Measurements from ENCODE around the gene APOBR. TPM values are rescaled to one million over a fixed set of nuclear protein-coding genes. Genes with fewer than 3 reads are reported as not detected.
"Not testable (repeated sequence)": the region's sequence is repeated elsewhere in the genome, so short reads cannot be mapped to it uniquely, and the experiment has no call there.

APOBR gene, protein sequence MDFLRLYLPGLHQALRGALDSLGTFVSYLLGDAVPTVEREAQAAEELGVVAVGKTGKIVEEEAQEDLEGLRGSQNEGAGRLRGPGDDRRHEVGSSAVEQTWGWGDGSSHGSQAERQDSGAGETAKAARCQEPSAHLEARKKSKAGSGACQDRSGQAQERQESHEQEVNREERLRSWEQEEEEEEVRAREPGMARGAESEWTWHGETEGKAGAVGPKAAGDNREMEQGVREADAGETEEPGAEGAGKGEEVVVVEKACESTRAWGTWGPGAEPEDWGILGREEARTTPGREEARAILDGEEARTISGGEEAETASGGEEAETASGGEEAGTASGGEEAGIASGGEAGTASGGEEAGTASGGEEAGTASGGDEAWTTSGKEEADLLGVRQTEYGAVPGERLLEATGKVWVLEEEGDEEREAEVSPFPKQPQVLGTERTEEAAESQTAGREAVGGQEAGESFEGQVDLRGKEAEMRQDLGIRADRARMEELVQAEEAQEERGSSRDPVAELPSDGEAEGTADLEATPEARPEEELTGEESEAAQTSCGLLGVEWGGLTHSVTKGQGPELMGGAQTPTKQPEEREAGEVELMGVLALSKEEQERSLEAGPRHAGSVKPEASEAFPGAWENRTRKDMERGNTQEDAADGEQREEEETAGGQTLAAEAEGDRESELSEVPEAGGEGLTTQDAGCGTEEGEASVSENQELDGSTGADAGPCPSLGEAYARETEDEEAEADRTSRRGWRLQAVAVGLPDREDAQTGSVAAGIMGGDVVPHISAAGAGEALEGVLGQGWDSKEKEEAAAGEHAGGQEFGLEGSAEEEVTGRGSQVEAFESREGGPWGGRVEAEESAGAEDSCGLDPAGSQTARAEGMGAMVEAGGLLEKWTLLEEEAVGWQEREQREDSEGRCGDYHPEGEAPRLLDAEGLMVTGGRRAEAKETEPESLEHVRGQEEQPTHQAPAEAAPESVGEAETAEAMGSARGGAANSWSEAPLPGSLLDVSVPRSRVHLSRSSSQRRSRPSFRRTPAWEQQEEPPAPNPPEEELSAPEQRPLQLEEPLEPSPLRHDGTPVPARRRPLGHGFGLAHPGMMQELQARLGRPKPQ
- total RNA-seq = not detected in 2 replicates
- polyA plus RNA-seq (2012) = 0.04 TPM

DNA sequence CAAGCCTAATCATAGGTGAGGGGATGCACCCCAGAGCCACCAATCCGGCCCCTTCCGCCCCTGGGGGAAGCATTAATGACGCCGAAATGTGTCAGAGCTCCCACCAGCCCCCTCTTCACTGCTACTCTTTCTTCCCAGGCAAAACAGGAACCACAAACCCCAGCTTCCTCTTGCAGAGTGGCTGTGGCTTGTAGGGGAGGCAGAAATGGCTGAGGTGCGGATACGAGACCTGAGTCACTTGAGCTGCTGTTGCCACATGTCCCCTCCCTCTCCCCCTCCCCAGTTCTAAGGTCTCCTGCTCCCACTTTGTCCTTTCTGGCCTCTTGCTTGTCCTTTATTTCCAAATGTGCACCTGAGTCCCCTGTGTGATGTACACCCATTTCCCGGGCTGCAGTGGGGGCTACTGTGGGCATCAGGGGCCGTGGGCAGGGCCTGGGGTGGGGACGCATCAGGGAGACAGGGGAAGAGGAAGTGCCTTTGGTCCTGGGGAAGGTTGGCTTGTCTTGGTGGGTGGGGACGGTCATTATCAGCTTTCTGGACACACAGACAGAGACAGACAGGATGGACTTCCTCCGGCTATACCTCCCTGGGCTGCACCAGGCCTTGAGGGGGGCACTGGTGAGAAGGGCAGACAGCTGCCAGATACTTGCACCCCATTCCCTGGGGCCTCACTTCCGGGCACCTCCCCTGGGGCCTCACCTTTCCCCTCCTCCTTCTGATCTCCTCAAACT lies at the start of gene APOBR:
Gene APOBR (plus strand): TSS at position 523 of the 731 bp plus-strand sequence. CDS start 39 bp downstream, at position 562.
- no peak for DNase-seq (ENCODE audit: low read depth)

GRCh38 chr16:28446388-28446787 lies 48.1 kb upstream of the APOBR start:
- DNase-seq (ENCODE audit: low read depth) = not testable (repeated sequence)

GRCh38 chr16:28447081-28447480 lies 47.4 kb upstream of the APOBR start:
- DNase-seq (ENCODE audit: low read depth) = not testable (repeated sequence)

- DNase-seq (ENCODE audit: low read depth) = no peak
Measured at GRCh38 chr16:28473714-28474265, 20.7 kb upstream of the APOBR start.

DNA sequence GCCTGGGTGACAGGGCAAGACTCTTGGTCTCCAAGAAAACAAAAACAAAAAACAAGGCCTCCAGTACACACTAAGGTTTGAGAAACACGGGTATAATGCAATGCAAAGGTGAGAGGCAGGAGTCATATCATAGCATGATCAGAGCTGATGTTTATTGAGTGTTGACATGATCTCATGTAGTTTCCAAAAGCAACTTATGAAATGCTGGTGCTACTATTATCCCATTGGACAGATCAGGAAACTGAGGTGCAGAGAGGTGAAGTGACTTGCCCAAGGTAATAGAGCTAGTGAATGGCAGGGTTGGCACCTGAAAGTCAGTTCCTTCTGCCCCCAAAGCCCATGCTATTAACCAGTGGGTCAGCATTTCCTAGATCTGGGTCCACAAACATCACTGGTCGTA lies 19.2 kb upstream of the APOBR start:
- no peak for DNase-seq (ENCODE audit: low read depth)

DNA sequence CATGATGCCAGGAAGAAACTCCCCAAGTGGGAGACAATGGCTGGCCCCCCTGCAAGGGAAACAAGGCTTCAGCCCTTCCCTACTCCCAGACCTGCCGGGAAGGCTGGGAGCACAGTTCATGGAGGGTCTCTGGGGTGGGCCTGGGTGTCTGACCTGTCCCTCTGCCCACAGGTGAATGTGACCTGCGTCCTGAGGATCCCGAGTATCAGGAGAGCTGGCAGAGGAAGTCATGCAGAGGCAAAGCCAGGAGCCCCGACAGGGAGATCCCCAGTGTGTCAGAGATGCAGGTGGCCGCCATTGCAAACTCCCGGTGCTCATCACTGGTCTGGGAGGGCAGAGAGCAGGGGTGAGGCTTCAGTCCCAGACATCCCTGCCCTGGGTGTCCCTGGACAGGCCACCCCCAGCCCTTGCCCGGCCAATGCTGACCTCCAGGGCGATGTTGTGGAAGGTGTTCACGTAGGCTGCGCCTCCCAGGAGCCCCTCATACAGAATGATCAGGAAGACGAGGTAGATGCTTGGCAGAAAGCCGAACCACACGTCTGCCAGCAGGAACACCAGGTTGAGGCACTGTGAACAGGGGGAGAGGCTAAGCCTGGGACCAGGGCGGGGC lies 17.0 kb upstream of the APOBR start:
- no peak for DNase-seq (ENCODE audit: low read depth)

DNA sequence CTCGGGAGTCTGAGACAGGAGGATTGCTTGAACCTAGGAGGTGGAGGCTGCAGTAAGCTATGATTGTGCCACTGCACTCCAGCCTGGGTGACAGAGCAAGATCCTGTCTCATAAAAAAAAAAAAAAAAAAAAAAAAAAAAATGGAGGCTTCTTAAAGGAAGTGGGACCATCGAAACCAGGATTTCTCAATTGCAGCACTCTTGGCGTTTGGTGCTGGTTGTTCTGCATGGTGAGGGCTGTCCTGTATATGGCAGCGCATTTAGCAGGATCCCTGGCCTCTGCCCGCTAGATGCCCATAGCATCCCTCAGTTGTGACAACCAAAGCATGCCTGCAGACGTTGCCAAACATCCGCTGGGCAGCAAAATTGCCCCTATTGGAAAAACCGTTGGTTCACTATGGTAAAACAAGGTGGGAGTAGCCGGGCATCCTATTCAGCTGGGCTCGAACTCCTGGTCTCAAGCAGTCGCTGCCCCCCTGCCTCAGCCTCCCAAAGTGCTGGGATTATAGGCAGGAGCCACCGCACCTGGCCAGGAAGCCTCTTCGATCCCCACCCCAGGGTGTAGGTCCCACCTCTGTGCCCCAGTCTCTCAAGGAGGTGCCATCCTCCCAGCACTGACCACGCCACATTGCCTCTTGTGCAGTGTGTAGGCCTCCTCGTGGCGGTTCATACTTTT lies 15.8 kb upstream of the APOBR start:
- DNase-seq (ENCODE audit: low read depth) = no peak

GRCh38 chr16:28482026-28482425 lies 12.4 kb upstream of the APOBR start:
- DNase-seq (ENCODE audit: low read depth) = no peak

DNA sequence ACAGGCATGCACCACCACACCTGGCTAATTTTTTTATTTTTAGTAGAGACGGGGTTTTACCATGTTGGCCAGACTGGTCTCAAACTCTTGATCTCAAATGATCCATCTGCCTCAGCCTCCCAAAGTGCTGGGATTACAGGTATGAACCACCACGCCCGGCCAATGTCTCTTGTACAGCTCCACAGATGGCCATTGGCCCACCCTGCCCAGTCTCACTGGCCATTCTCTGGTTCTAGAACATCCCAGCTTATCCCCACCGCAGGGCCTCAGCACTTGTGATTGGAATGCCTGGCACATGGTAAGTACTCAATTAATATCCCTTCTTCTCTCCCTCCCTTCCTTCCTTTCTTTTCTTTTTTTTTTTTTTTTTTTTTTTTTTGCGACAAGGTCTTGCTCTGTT lies 11.1 kb upstream of the APOBR start:
- DNase-seq (ENCODE audit: low read depth) = not testable (repeated sequence)

- DNase-seq (ENCODE audit: low read depth) = no peak
Measured at GRCh38 chr16:28486266-28486665, 8.2 kb upstream of the APOBR start.

GRCh38 chr16:28491230-28491969 lies 3.0 kb upstream of the APOBR start:
- peak; percentile 34 for DNase-seq (ENCODE audit: low read depth)

DNA sequence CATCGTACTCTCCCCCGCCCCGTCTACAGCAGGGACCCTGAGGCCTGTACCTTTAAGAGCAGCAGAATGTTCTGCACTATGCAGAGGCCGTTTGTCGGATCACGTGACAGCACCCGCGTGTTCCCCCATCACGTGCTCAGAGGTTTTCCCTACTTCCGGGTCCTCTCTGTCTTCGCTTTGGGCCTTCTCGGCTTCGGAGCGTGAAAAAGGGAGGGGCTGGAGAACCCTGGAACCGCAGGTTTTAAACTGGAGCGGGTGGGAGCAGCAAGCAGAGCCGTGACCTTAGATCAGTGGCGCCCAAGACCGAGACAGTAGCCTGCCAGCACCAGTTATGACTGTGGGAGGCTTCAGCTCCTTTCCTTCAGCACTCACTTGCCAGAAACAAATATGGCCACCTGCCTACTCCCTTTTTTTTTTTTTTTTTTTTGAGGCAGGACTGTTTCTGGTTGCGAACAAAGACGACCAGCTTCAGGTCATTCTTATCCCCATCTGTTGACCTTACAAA lies 2.4 kb upstream of the APOBR start, which contains the start of gene CLN3:
Gene CLN3 (minus strand): TSS at position 105 of the 505 bp plus-strand sequence. CDS start 315 bp downstream, outside the sequence.
- peak; percentile 96 for DNase-seq (ENCODE audit: low read depth)

GRCh38 chr16:28492511-28492910 lies 1.9 kb upstream of the APOBR start:
- no peak for DNase-seq (ENCODE audit: low read depth)

DNA sequence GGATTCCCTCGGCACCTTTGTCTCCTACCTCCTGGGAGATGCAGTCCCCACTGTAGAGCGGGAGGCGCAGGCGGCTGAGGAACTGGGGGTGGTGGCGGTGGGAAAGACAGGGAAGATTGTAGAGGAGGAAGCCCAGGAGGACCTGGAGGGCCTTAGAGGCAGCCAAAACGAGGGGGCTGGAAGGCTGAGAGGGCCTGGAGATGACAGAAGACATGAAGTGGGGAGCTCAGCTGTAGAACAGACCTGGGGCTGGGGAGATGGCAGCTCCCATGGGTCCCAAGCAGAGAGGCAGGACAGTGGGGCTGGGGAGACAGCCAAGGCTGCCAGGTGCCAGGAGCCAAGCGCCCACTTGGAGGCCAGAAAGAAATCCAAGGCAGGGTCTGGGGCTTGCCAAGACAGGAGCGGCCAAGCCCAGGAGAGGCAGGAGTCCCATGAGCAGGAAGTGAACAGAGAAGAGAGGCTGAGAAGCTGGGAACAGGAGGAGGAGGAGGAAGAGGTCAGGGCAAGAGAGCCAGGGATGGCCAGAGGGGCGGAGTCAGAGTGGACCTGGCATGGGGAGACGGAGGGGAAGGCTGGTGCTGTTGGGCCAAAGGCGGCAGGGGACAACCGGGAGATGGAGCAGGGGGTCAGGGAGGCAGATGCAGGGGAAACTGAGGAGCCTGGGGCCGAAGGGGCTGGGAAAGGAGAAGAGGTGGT lies 803 bp downstream of the APOBR start:
- no peak for DNase-seq (ENCODE audit: low read depth)

DNA sequence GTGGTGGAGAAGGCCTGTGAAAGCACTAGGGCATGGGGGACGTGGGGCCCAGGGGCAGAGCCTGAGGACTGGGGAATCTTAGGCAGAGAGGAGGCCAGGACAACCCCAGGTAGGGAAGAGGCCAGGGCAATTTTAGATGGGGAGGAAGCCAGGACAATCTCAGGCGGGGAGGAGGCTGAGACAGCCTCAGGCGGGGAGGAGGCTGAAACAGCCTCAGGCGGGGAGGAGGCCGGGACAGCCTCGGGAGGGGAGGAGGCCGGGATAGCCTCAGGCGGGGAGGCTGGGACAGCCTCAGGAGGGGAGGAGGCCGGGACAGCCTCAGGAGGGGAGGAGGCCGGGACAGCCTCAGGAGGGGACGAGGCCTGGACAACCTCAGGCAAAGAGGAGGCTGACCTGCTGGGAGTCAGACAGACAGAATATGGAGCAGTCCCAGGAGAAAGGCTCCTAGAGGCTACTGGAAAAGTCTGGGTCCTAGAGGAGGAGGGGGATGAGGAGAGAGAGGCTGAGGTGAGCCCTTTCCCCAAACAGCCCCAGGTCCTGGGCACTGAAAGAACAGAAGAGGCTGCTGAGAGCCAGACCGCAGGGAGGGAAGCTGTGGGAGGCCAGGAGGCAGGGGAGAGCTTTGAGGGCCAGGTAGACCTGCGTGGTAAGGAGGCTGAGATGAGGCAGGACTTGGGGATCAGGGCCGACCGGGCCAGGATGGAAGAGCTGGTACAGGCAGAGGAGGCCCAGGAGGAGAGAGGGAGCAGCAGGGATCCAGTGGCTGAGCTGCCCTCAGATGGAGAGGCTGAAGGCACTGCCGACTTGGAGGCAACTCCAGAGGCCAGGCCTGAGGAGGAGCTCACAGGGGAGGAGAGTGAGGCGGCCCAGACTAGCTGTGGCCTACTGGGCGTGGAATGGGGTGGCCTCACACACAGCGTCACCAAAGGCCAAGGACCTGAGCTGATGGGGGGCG lies 1.6 kb downstream of the APOBR start:
- DNase-seq (ENCODE audit: low read depth) = no peak

DNA sequence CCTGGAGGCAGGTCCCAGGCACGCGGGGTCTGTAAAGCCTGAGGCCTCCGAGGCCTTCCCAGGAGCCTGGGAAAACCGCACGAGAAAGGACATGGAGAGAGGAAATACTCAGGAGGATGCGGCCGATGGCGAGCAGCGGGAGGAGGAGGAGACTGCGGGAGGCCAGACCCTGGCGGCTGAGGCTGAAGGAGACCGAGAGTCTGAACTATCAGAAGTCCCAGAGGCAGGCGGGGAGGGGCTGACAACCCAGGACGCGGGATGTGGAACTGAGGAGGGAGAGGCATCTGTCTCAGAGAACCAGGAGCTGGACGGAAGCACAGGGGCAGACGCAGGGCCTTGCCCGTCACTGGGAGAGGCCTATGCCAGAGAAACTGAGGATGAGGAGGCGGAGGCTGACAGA lies 2.4 kb downstream of the APOBR start:
- DNase-seq (ENCODE audit: low read depth) = no peak

DNA sequence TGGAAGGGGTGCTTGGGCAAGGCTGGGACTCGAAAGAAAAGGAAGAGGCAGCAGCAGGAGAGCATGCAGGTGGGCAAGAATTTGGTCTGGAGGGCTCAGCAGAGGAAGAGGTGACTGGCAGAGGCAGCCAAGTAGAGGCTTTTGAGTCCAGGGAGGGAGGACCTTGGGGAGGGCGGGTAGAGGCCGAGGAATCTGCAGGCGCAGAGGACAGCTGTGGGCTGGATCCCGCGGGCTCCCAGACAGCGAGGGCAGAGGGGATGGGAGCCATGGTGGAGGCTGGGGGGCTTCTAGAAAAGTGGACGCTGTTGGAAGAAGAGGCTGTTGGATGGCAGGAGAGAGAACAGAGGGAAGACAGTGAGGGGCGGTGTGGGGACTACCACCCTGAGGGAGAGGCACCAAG lies 2.9 kb downstream of the APOBR start:
- no peak for DNase-seq (ENCODE audit: low read depth)
